Cerebellar cortex (tissue), 1 donor: ENCODE data around the gene SLA2.
A peak's percentile ranks its signal among the peaks of the same experiment; 100 is the strongest.
"Not testable (repeated sequence)": the region's sequence is repeated elsewhere in the genome, so short reads cannot be mapped to it uniquely, and the experiment has no call there.

Source experiments
- DNase-seq: peaks from one replicate; pipeline ENCODE4 v3.0.0-alpha.2; 2015; ENCODE audit warnings: low spot score

SLA2 gene

GRCh38 chr20:36573798-36574365, 72.1 kb downstream of the SLA2 start:
- no peak for DNase-seq

DNA sequence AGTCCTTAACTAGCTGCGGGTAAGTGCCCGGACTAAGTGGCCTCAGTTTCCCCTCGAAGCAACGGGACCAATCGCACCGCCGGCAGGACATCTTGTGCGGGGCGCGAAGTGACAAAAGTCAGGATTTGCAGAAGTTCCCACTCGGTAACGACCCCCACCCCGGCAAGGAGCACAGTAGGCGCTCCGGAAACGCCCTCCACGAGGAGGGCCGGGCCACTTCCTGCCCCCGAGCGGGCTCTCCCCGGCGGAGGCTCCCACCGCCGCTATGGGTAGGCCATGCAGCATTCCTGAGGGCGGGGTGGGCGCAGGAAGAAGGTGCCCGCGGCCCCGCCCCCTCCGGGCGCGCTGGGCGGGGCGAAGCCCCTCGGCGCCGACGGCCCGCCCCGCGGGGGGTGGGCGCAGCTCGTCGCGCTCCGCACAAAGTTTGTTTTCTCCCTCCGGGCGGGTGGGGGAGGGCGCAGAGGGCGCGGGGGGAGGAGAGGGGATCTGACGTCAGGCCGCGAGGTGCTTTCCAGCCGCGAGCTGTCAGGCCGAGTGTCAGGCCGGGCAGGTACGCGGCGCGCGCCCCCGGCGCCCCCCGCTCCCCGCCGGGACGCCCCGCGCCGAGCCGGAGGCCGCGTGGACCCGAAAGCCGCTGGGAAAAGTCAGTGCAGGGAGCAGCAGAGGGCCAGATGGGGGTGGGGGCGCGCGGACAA, 72.7 kb downstream of the SLA2 start, which contains the start of gene TGIF2:
Gene TGIF2, plus strand, starts transcription at position 495 of the 695 bp plus-strand sequence. CDS start 5,178 bp downstream, outside the sequence.
- peak; percentile 63 for DNase-seq

DNA sequence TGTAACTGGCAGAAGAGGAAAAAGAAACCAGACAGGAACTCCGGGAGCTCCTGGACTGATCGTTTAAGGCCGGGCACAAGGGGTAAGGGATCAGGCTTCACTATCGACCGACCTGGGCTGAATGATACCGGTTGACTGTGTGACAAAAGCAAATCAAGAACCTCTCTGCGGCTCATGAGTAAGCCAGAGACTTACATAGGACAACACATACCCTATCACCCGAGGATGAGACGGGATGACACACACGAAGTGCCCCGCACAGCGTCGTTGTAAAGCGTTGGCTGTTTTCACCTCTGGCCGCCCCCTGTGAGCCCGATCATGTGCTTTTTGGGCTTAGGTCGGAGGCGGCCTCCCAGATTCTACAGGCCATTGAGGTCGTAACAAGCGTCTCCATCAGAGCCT, 73.3 kb downstream of the SLA2 start:
- no peak for DNase-seq

GRCh38 chr20:36571564-36572504, 74.2 kb downstream of the SLA2 start:
- DNase-seq, result peak; percentile 38

DNA sequence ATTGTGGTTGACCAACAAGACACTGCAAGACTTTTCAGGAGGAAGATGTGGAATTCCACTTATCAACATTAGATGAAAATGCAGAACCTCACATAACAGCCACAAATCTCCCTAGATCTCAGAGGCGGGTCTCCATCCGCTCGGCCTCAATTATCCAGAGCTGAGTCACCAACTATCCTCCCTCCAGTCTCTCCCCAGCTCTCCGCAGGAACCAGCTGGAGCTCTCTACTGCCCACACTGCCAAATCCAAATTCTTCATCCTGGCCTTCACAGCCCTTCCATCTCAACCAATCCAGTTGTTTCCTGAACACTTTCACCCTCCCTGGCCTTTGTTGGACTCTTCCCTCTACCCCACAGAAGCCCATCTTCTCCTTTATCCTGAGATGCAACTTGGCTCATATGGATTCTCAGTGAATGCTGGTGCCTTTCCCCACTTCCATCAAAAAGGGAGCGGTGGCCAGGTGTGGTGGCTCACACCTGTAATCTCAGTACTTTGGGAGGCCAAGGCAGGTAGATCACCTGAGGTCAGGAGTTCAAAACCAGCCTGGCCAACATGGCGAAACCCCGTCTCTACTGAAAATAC, 76.1 kb downstream of the SLA2 start:
- DNase-seq, result no peak

GRCh38 chr20:36565520-36565919, 80.5 kb downstream of the SLA2 start:
- DNase-seq, result no peak

DNA sequence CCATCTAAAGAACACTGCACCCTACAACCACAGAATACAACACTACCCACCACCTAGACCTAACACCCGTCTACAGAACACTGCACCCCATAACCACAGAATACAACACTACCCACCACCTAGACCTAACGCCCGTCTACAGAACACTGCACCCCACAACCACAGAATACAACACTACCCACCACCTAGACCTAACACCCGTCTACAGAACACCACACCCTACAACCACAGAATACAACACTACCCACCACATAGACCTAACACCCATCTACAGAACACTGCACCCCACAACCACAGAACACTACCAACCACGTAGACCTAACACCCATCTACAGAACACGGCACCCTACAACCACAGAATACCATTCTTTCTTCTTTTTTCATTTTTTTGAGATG, 81.3 kb downstream of the SLA2 start:
- DNase-seq, result not testable (repeated sequence)

DNA sequence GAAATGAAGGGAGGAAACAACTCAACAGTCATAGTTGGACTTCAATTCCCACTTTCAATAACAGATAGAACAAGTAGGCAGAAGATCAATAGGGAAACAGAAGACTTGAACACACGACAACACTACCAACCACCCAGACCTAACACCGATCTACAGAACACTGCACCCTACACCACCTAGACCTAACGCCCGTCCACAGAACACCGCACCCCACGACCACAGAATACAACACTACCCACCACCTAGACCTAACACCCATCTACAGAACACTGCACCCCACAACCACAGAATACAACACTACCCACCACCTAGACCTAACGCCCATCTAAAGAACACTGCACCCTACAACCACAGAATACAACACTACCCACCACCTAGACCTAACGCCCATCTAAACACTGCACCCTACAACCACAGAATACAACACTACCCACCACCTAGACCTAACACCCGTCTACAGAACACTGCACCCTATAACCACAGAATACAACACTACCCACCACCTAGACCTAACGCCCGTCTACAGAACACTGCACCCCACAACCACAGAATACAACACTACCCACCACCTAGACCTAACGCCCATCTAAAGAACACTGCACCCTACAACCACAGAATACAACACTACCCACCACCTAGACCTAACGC, 81.8 kb downstream of the SLA2 start:
- not testable (repeated sequence) for DNase-seq

- no peak for DNase-seq
Measured at GRCh38 chr20:36563374-36563773, 82.6 kb downstream of the SLA2 start.

GRCh38 chr20:36562724-36563123, 83.3 kb downstream of the SLA2 start:
- no peak for DNase-seq
